Lower leg skin (tissue), 3 donors: ENCODE data around the gene RFC4.

Source experiments
- CTCF ChIP-seq, 3 donors: fragments of 450-650 bp; IDR thresholded peaks; one replicate each; pipeline ENCODE4 v1.5.1; 2016; ENCODE audit warnings: antibody characterized with exemption in 3 of 3, mild to moderate bottlenecking in 3 of 3, moderate library complexity in 2 of 3
- POLR2A ChIP-seq, 2 donors: fragments of 450-650 bp; IDR thresholded peaks; one replicate each; pipeline ENCODE4 v1.6.1; 2016 to 2017; ENCODE audit warnings: antibody characterized with exemption in 2 of 2, mild to moderate bottlenecking in 1 of 2, moderate library complexity in 1 of 2

- TF ChIP-seq CTCF (IDR thresholded peaks at IDR 0.05) (no peak), POLR2A (IDR thresholded peaks at IDR 0.05) (no peak)
These were observed 12.7 kb upstream of the RFC4 start for GRCh38 chr3:186818956-186819355.
